NCI-H82 (cell line): Measurements from ENCODE around the gene NRXN3.
"Not testable (repeated sequence)": the region's sequence is repeated elsewhere in the genome, so short reads cannot be mapped to it uniquely, and the experiment has no call there.

Source experiments
- DNase-seq: peaks from one replicate; lab custom pipeline; 2025; lab: John Stamatoyannopoulos, UW

NRXN3 gene

GRCh38 chr14:79074510-79074909 is 904.3 kb downstream of the NRXN3 start:
- peak; percentile 3 for DNase-seq

DNA sequence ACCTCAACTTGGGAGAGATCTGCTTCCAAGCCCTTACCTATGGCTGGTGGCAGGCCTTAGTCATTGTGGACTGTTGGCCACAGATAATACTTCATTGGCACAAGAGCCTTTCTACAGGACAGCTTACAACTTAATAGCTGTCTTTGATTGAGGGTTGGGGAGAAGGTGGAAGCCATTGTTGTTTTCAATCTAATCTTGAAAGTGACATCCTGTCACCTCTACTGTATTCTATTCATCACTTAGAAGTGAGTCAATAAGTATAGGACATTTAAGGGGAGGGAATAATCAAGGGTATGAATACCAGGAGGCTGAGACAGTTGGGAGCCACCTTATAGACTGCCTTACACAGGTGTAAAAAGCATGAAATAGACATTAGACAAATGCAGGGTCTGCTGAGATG is 906.3 kb downstream of the NRXN3 start:
- DNase-seq, result no peak

DNA sequence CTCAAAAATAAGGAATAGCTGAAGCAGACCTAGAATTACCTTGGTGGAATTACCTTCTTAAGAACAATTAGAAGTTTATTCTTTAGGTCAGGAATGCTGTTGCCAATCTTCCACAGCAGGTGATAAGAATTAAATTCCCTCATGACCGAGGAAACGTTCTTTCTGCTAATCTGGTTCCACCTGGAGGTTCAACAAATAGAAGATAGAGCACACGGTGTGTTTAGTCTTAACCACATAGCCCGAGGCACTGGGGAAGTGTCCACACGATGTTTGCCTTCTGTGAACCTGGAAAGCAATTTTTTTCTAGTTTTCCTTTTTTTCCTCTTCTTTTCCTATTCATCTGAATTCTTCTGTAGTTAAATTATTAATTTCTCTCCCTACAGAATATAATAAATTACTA is 906.9 kb downstream of the NRXN3 start:
- no peak for DNase-seq

DNA sequence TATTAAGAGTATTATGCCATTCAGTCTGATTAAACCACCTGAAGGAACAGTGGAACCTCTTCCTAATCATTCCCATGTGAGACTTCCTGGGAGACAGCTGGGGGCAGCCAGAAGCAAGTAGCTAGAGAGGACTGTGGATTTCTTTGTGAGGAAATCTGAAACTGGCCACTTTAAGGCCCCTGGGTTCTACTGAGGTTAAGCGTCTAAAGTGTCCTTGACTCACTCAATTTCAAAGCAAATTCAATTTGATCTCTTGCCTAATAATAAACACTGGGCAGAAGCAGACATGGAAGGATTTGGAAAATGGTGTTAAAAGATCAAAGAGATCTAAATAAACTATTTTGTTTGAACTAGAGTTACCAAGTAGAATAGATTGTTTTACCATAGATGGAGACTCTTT is 909.9 kb downstream of the NRXN3 start:
- DNase-seq, result peak; percentile 0

DNA sequence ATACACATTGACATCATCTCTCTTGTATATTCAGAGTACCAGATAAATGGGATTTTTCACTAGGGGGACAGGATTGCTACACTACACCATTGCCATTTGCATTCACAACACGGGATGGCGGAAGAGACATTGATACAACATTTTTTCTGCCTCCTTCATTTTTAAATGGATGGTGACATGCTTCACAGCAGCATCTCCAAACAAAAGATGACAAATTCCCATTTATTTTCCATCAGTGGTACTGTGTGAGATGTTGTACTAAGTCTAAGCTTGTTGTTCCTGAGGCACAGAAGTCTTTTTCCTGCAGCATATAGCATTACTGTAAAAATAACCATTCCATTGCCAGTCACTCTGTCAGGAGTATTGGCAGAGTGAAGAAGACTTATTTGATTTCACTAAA is 912.7 kb downstream of the NRXN3 start:
- DNase-seq, result no peak

GRCh38 chr14:79083356-79083755 is 913.2 kb downstream of the NRXN3 start:
- no peak for DNase-seq

- DNase-seq, result peak; percentile 55
These were observed 914.7 kb downstream of the NRXN3 start for GRCh38 chr14:79084861-79085260.

GRCh38 chr14:79089576-79089975 is 919.4 kb downstream of the NRXN3 start:
- DNase-seq, result no peak

- no peak for DNase-seq
These were observed 920.5 kb downstream of the NRXN3 start for GRCh38 chr14:79090641-79091180.

GRCh38 chr14:79091381-79091963 is 921.3 kb downstream of the NRXN3 start:
- DNase-seq, result peak; percentile 75

- no peak for DNase-seq
These were observed 923.4 kb downstream of the NRXN3 start for GRCh38 chr14:79093531-79093930.

GRCh38 chr14:79094951-79095350 is 924.8 kb downstream of the NRXN3 start:
- no peak for DNase-seq

- no peak for DNase-seq
These were observed 926.6 kb downstream of the NRXN3 start for GRCh38 chr14:79096811-79097210.

- DNase-seq, result no peak
These were observed 928.2 kb downstream of the NRXN3 start for GRCh38 chr14:79098324-79098723.

DNA sequence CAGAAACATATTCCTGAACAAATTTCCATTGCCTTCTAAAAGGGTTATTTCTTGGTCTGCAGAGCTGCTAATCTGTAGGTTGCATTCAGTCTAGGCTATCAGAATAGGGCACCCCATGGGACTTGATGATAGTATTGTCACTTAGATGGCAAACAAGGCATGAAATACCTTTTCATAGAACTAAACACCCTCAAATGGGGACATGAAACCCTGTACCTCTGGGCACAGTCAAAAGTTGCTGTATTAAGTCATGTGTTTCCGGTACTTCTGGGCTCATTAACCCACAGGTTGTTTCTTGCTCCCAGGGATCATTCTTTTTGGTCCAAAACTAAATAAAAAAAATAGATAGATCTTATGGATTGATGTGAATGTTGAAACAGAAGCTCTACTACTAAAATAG is 930.4 kb downstream of the NRXN3 start:
- DNase-seq, result no peak

GRCh38 chr14:79101388-79101787 is 931.2 kb downstream of the NRXN3 start:
- no peak for DNase-seq

GRCh38 chr14:79103764-79104163 is 933.6 kb downstream of the NRXN3 start:
- DNase-seq, result no peak

GRCh38 chr14:79110564-79110963 is 940.4 kb downstream of the NRXN3 start:
- not testable (repeated sequence) for DNase-seq

DNA sequence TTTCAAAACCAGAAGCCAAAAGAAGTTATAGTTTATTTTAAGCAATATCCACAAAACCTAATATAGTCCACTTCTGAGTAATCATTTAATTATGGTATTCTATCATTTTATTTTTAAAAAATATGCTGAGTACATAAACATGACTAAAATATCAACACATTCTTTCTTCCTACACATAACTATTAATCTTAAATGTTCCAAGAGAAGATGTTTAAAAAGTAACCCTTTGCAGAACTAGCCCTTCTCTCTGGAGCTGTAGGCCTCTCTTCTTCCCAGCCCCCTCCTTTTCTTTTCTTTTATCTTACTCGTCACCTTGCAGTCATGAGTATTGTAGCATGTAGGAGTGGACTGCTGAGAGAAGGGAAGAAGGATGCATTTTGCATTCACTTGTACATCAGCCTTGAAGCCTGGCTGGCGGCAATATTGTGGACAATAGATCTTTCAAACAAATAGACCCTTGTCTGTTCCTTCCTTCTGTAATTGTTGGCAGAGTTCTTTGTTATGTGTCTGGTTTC is 941.9 kb downstream of the NRXN3 start:
- no peak for DNase-seq

- no peak for DNase-seq
These were observed 947.4 kb downstream of the NRXN3 start for GRCh38 chr14:79117561-79117960.

- no peak for DNase-seq
These were observed 948.1 kb downstream of the NRXN3 start for GRCh38 chr14:79118291-79118690.

DNA sequence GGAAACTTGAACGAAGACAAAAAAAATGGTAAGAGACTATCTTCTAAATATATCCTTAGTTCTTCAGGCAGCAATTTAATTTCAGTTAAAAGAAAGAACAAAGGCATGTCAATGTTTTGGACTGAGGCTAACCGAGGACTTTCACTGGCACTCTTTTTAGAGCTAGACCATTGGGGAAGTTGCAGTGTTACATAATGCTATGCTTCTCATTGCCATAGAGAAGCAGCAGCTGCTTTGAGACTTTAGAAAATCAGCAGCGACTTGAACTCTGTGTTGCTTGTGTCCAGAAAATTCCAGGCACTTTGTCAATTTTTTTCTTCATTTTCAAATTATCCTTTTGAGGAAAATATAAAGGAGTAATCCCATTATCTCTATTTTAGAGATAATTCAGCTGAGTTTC is 964.2 kb downstream of the NRXN3 start:
- no peak for DNase-seq

GRCh38 chr14:79136071-79137044 is 966.2 kb downstream of the NRXN3 start:
- peak; percentile 90 for DNase-seq
